Neuron (in vitro differentiated cells): ENCODE measurements around the gene EPHB2.

Source experiments
- H2AFZ ChIP-seq: one replicate; pipeline ENCODE4 v1.6.1; 2013; ENCODE audit warnings: low read depth, mild to moderate bottlenecking, inconsistent platforms, low read length, moderate library complexity
- H3K27me3 ChIP-seq: one replicate; pipeline ENCODE4 v1.6.1; 2013; ENCODE audit warnings: low read length; ENCODE audit not compliant: insufficient read depth
- H3K36me3 ChIP-seq: one replicate; pipeline ENCODE4 v1.6.1; 2013; ENCODE audit warnings: low read length; ENCODE audit not compliant: insufficient read depth
- H3K4me1 ChIP-seq: one replicate; pipeline ENCODE4 v1.6.1; 2013; ENCODE audit warnings: low read length; ENCODE audit not compliant: insufficient read depth
- H3K4me3 ChIP-seq: 2 replicates; pipeline ENCODE4 v1.5.1; 2013; ENCODE audit warnings: mild to moderate bottlenecking, low read length, moderate library complexity
- H3K9me3 ChIP-seq: one replicate; pipeline ENCODE4 v1.6.1; 2013; ENCODE audit warnings: low read length

The EPHB2 gene

GRCh38 chr1:22860883-22861385 lies 150.3 kb downstream of the EPHB2 start:
- Histone ChIP-seq H3K9me3 (no peaks in the 10 kb centered on the region), H3K27me3 (no peaks in the 10 kb centered on the region), H3K4me3 (no peak overlapping the region), H3K4me1 (peaks cover 3% of the 10 kb centered on the region), H2AFZ (no peak overlapping the region), H3K36me3 (peaks cover 31% of the 10 kb centered on the region)

- peaks cover 40% of the 10 kb centered on the region for H3K36me3 ChIP-seq
- H3K27me3 ChIP-seq, result no peaks in the 10 kb centered on the region
- no peak overlapping the region for H2AFZ ChIP-seq
- H3K4me3 ChIP-seq, result no peak overlapping the region
- peaks cover 3% of the 10 kb centered on the region for H3K4me1 ChIP-seq
- H3K9me3 ChIP-seq, result no peaks in the 10 kb centered on the region
Measured at GRCh38 chr1:22861764-22862440, 151.3 kb downstream of the EPHB2 start.

DNA sequence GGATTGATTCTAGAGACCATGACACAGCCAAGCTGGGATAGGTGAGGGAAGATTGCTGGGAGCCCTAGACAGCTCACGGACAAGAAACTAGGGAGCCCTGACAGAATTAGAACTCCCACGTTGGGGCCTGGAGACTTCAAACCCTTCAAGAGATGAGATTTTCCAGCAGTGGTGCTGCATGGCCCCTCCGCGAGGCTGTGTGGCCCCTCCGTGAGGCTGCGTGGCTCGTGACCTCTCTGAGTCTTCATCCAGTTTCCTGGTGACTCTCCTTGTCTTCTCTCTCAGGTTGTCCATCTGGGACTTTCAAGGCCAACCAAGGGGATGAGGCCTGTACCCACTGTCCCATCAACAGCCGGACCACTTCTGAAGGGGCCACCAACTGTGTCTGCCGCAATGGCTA lies 152.1 kb downstream of the EPHB2 start:
- Histone ChIP-seq H3K4me1 (peaks cover 3% of the 10 kb centered on the region), H3K9me3 (no peaks in the 10 kb centered on the region), H2AFZ (no peak overlapping the region), H3K36me3 (peaks cover 44% of the 10 kb centered on the region), H3K4me3 (no peak overlapping the region), H3K27me3 (no peaks in the 10 kb centered on the region)

- Histone ChIP-seq H3K36me3 (peaks cover 54% of the 10 kb centered on the region), H3K27me3 (no peaks in the 10 kb centered on the region), H3K9me3 (no peaks in the 10 kb centered on the region), H2AFZ (no peak overlapping the region), H3K4me1 (peaks cover 3% of the 10 kb centered on the region), H3K4me3 (no peak overlapping the region)
Measured at GRCh38 chr1:22863766-22864165, 153.1 kb downstream of the EPHB2 start.

GRCh38 chr1:22864886-22865285 lies 154.2 kb downstream of the EPHB2 start:
- H3K27me3 ChIP-seq, result no peaks in the 10 kb centered on the region
- H3K9me3 ChIP-seq, result no peaks in the 10 kb centered on the region
- peaks cover 3% of the 10 kb centered on the region for H3K4me1 ChIP-seq
- no peak overlapping the region for H3K4me3 ChIP-seq
- peaks cover 65% of the 10 kb centered on the region for H3K36me3 ChIP-seq
- H2AFZ ChIP-seq, result no peak overlapping the region

DNA sequence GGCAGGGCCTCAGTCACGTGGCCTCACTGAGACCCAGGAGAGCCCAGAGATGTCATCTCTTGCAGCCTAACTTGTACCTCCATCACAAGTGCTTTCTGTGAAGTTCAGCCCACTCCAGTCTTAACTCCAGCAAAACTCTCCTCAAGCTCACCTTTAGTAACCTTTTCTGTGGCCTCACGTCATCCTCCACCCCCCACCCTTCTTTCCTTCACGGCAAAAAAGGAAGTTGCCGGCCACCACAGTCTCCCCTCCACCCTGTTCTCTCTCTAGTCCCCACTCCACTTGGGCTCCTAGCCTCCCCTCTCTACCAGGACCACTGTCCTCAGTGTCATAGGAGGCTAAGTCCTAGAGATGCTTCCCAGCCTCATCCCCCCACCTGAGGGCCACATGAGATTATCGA lies 155.1 kb downstream of the EPHB2 start:
- Histone ChIP-seq H3K36me3 (peaks cover 70% of the 10 kb centered on the region), H3K9me3 (no peaks in the 10 kb centered on the region), H2AFZ (no peak overlapping the region), H3K27me3 (no peaks in the 10 kb centered on the region), H3K4me1 (peaks cover 3% of the 10 kb centered on the region), H3K4me3 (no peak overlapping the region)

GRCh38 chr1:22866868-22867267 lies 156.2 kb downstream of the EPHB2 start:
- Histone ChIP-seq H3K4me1 (peaks cover under 1% of the 10 kb centered on the region), H3K36me3 (peaks cover 79% of the 10 kb centered on the region), H3K9me3 (no peaks in the 10 kb centered on the region), H3K27me3 (no peaks in the 10 kb centered on the region), H3K4me3 (no peak overlapping the region), H2AFZ (no peak overlapping the region)

DNA sequence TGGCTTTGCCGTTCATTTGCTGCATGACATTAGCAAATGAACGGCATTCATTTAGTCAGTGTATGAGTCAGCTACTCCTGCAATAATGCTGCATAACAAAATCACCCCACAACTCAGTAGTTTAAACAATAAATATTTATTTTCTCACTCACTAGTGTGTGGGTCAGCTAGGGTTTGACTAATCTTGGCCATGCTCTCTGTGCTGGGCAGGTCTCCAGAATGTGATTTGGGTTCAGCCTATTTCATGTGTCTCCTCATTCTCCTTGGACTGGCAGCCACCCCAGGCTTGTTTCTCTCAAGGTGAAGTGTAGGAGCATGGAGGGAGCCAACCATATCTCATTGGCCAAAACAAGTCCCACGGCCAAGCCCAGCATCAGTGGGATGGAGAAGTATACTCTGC lies 157.7 kb downstream of the EPHB2 start:
- no peak overlapping the region for H3K4me3 ChIP-seq

DNA sequence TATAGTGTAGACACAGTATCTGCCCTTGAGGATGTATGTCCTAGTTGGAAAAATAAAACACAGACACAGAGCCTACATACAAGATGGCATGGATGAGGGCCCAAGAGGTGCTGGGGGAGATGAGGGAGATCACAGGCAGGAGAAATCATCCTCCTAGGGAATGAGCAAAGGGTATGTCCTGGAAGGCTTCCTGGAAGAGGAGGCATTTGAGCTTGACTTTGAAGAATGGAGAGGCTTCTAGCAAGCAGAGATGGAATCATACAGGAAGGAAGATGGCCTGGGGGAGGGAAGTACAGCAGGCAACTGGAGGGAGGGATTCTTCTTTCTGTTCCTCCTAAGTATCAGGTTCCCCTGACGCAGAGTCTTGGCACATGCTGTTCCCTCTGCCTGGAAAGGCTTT lies 158.7 kb downstream of the EPHB2 start:
- no peaks in the 10 kb centered on the region for H3K4me1 ChIP-seq
- H3K27me3 ChIP-seq, result no peaks in the 10 kb centered on the region
- H3K9me3 ChIP-seq, result no peaks in the 10 kb centered on the region
- H3K4me3 ChIP-seq, result no peak overlapping the region
- peaks cover 83% of the 10 kb centered on the region for H3K36me3 ChIP-seq
- H2AFZ ChIP-seq, result no peak overlapping the region

More for the DNA sequence above, 157.7 kb downstream of the EPHB2 start:
- no peaks in the 10 kb centered on the region for H3K4me1 ChIP-seq
- no peaks in the 10 kb centered on the region for H3K27me3 ChIP-seq
- H3K9me3 ChIP-seq, result no peaks in the 10 kb centered on the region
- peaks cover 86% of the 10 kb centered on the region for H3K36me3 ChIP-seq
- H2AFZ ChIP-seq, result no peak overlapping the region

- Histone ChIP-seq H3K36me3 (peaks cover 73% of the 10 kb centered on the region), H2AFZ (no peak overlapping the region), H3K4me3 (no peak overlapping the region)
Measured at GRCh38 chr1:22870201-22870871, 159.7 kb downstream of the EPHB2 start.

DNA sequence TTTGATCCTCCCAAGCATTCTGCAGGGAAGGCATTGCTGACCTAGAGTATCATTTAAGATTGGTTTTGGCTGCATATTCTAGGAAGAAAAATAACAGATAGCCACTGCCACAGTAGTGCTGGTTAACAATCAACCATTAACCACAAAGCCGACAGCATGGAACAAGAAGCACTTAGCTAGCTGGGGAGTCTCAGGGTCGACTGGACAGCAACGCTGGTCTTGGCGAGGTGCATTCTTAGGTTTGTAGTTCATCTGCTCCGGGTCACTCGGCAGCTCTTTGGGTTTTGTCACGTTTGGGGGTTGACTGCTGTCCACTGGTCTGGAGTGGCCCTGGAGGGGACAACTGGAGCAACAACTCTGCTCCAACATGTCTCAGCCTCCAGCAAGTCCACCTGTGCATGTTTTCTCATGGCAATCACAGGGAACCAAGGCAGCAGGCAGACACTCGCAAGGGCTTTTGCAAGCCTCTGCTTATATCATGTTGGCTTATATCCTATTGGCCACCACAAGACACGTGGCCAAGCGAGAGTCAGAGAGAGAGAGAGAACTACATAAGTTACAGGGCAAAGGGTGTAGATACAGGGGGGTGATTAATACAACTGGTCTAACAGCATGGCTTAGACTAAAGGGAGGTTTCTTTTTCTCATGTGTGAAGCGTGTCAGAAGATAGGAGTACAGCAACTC lies 162.5 kb downstream of the EPHB2 start:
- no peak overlapping the region for H2AFZ ChIP-seq

More at GRCh38 chr1:22870201-22870871, 159.7 kb downstream of the EPHB2 start:
- Histone ChIP-seq H3K9me3 (no peaks in the 10 kb centered on the region), H3K27me3 (no peaks in the 10 kb centered on the region), H3K4me1 (peaks cover 6% of the 10 kb centered on the region)

GRCh38 chr1:22874785-22875184 lies 164.1 kb downstream of the EPHB2 start:
- Histone ChIP-seq H2AFZ (no peak overlapping the region), H3K9me3 (no peaks in the 10 kb centered on the region), H3K36me3 (peaks cover 34% of the 10 kb centered on the region), H3K27me3 (no peaks in the 10 kb centered on the region), H3K4me3 (no peak overlapping the region), H3K4me1 (peaks cover 21% of the 10 kb centered on the region)

More for the DNA sequence above, 162.5 kb downstream of the EPHB2 start:
- Histone ChIP-seq H3K4me1 (peaks cover 21% of the 10 kb centered on the region), H3K4me3 (no peak overlapping the region), H3K9me3 (no peaks in the 10 kb centered on the region), H3K27me3 (no peaks in the 10 kb centered on the region), H3K36me3 (peaks cover 51% of the 10 kb centered on the region)

GRCh38 chr1:22875241-22875640 lies 164.6 kb downstream of the EPHB2 start:
- Histone ChIP-seq H3K4me1 (peaks cover 21% of the 10 kb centered on the region), H2AFZ (no peak overlapping the region), H3K9me3 (no peaks in the 10 kb centered on the region), H3K4me3 (no peak overlapping the region), H3K36me3 (peaks cover 30% of the 10 kb centered on the region), H3K27me3 (no peaks in the 10 kb centered on the region)
